Stimulated activated CD8-positive, alpha-beta memory T cell treated with anti-CD3 and anti-CD28 coated beads, Interleukin-15, amount 100 ng/mL, for 4 hours (primary cell): ENCODE results near the gene DHDDS.
"Not testable (repeated sequence)": the region's sequence is repeated elsewhere in the genome, so short reads cannot be mapped to it uniquely, and the experiment has no call there.

ENCODE experiments used
- DNase-seq, 2 donors: peaks; one replicate each; pipeline ENCODE4 v3.0.0-alpha.2; 2020; ENCODE audit warnings: low read depth in 2 of 2

DHDDS gene, protein sequence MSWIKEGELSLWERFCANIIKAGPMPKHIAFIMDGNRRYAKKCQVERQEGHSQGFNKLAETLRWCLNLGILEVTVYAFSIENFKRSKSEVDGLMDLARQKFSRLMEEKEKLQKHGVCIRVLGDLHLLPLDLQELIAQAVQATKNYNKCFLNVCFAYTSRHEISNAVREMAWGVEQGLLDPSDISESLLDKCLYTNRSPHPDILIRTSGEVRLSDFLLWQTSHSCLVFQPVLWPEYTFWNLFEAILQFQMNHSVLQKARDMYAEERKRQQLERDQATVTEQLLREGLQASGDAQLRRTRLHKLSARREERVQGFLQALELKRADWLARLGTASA

DNA sequence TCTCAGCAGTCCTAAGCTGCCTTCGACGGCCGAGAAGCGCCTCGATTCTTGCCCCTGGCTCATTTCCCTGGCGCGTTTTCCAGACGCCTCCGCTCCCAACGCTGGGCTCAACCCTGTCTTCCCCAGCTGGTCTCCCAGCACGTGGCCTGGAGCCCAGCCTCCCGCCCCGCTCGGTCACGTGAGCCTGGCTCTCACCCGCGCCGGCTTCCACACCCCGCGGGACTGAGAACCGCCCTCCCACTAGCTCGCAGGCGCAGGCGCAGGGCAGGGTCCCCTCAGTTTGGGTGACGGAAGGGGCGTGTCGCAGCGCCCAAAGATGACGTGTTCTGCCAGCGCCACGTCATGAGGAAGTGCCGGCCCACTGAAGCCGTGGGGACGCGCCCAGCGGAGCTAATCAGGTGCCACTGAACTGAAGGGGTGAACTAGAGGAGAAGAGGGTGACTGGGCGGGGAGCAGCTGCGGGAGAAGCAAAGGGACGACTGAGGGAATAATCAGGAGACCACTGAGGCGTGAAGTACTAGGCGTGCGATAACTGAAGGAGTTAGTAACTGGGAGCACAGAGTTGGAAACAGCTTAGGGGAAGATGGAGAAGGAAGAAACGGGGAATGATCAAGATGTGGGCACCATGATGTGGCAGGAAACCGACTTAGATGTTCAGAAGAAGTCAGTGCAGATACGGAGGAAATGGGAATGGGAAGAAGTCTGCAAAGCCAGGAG lies at the start of gene DHDDS:
Gene DHDDS (plus strand): TSS at position 343 of the 717 bp plus-strand sequence. CDS start 625 bp downstream, outside the sequence.
- DNase-seq = peak; percentile 97

DNA sequence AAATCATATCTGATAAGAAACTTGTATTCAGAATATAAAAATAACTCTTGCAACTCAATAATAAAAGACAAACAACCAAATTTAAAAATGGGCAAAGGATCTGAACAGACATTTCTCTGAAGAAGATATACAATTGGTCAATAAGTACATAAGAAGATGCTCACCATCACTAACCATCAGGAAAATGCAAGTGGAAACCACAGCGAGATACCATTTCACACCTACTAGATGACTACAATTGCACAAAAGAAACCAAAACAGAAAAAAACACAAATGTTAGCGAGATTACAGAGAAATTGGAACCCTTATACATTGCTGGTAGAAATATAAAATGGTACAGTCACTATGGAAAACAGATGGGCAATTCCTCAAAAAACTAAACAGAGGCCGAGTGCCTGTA lies 48.0 kb upstream of the DHDDS start:
- DNase-seq = no peak

DNA sequence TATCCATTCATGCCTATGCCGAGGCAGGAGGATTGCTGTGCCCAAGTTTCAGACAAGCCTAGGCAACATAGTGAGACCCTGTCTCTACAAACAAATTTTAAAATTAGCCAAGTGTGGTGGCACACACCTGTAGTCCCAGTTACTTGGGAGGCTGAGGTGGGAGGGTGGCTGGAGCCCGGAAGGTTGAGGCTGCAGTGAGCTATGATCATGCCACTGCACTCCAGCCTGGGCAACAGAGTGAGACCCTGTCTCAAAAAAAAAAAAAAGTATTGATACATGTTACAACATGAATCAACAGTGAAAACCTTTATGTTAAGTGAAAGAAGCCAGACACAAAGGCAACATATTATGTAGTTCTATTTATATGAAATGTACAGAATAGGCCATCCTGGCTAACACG lies 47.1 kb upstream of the DHDDS start:
- not testable (repeated sequence) for DNase-seq

DNA sequence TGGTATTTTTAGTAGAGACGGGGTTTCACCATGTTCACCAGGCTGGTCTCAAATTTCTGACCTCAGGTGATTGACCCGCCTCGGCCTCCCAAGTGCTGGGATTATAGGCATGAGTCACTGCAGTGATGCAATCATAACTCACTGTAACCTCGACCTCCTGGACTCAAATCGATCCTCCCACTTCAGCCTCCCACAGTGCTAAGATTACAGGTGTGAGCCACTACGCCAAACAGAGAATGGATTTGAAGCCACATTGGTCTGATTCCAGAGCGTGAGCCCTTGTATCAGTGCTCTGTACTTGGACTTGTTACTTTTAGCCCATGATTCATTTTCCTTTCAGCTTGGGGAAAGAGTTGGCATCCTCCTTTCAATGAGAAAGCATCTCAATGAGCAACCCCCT lies 44.7 kb upstream of the DHDDS start:
- DNase-seq = no peak

DNA sequence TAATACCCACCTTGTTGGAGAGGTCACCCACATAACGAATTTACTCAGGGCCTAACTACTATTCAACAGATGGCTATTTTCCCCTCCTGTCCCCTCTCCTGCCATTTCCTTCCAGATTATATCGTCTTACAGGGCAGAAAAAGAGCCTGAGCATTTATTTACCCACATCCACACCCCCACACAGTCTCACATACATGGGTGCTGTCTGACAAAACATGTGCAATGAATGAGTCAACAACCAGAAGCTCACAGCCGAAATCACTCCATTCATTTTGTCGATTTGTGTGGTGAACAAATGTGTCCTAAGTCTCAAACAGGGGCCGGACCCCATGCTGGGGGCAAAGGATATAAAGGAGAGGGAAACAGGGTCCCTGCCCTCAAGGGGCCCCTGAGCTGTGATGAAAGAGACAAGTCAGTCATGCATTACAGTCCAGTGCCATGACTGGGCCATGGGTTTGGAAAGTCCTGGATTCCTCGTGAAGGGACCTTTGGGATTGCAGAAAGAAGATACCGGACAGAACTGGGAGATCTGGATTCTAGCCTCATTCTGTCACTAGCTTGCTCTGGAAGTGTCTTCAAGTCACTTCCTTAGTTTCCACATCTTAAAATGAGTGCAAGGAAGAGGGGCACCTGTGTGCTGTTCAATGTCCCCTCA lies 43.2 kb upstream of the DHDDS start:
- no peak for DNase-seq

DNA sequence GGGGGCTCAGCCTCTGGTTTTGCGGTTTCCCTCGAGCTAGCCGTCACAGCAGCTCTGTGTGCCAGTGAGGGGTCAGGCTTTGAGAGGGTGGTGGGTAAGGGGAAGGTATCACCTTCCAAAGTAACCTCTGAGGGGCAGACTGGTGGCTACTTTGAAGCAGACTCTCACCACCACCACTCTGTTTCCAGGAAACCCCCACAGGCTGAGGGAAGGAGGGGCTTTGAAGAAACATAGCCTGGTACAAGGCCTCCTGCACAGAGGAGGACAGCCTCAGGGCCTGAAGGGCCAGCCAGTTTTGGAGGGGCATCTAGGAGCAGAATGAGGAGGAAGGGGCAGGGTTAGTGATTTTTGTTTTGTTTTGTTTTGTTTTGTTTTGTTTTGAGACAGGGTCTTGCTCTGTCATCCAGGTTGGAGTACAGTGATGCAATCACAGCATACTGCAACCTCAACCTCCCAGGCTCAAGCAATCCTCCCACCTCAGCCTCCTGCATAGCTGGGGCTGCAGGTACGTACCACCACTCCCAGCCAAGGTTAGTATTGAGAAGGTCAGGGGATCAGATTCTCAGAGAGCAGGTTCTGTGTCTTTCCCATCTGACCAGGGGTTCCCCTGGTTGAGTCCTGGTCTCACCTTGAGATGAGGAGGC lies 42.4 kb upstream of the DHDDS start:
- DNase-seq = no peak

DNA sequence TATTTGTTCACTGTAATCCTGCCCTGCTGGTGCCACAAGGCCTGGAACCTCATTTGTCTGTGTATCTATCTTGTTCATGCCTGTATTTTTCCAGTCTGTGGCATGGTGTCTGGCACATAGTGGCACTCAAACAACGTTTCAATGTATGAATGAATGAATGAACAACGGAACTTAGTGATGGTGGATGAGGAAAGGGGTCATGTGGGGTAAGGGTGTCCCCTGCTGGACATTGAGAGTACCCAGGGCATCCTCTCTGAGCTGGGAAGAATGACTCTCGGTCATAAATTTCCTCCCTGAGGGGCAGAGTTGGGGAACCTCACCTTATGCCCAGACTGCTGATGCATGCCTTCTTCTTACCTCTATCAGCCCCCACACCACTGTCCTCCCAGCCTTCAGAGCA lies 40.7 kb upstream of the DHDDS start:
- DNase-seq = no peak

DNA sequence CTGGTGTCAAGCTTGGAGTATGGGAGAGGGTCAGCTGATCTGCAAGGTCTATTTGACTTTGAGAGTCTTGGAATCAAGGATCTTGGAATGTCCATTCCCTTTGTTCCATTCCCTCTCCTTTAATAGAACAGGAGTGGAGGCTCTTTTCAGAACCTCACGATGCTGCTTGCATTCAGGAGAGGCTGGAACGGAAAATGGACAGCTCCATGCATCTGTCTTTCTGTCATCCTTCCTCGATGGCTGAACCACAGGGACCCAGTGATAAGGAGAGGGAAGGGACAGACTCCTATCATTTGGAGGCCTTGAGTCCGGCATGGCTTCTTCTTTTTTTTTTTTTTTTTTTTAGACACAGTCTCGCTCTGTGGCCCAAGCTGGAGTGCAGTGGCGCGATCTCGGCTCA lies 36.4 kb upstream of the DHDDS start:
- DNase-seq = no peak

DNA sequence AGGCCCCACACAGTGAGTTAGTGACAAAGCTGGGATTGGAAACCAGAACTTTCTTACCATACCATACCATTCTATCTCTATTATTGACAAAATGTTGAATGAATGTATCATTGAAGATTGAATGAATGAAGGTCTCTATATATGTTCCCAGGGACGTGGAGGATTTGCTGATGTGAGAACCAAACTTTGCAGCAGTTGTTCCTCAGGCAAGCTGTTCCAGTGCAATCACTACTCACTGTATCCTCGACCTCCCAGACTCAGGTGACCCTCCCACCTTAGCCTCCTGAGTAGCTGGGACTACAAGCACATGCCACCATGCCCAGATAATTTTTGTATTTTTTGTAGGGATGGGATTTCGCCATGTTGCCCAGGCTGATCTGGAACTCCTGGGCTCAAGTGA lies 33.1 kb upstream of the DHDDS start:
- DNase-seq = no peak

DNA sequence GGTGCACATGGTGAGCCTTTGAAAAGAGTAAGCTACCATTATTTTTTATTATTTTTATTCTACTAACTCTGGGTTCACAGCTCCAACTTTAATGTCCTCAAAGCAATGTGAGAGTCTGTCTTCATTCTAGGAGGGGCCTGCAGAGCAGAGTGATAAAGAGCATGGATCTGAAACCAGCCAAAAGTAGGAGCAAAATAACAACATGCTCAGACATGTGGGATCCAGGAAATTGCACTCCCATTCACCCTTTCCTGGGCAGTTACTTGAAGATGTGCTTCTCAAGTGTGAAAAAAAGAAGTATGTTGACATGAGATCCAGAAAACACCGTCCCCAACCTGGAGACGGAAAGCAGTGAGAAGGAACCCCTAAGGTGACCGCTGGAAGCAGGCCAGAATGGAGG lies 30.2 kb upstream of the DHDDS start:
- DNase-seq = no peak

DNA sequence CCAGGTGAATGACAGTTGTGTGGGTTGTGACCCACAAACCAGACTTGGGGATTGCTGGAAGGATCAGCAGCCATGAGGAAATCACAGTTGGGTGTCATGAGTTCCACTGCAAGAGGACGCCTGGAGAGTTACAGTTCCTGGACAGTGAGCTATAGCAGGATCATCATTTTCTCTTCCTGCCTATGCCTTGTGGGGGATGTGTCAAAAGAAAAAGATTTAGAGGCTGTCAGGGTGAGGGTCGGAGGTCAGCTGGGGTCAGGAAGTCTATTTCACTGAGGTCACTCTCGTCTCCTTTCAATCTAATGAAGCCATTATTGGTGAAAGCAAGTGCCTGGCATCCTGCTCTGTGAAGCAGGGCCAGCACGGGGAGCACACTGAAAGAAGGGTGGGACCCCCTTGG lies 28.5 kb upstream of the DHDDS start:
- DNase-seq = no peak

DNA sequence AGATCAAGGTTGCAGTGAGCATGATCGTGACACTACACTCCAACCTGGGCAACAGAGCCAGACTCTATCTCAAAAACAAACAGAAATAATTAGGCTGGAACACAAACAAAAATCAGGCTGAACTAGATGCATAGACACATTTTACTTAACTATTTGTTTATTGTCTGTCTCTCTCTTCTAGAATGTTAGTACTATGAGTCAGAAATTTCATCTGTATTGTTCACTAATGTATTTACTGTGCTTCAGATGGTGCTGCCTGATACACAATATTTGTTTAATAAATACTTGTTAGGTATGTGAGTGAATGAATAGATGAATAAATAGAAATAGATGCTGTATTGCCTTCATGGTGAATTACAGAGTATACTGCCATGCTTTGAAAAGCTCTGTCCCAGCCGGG lies 27.5 kb upstream of the DHDDS start:
- DNase-seq = no peak

DNA sequence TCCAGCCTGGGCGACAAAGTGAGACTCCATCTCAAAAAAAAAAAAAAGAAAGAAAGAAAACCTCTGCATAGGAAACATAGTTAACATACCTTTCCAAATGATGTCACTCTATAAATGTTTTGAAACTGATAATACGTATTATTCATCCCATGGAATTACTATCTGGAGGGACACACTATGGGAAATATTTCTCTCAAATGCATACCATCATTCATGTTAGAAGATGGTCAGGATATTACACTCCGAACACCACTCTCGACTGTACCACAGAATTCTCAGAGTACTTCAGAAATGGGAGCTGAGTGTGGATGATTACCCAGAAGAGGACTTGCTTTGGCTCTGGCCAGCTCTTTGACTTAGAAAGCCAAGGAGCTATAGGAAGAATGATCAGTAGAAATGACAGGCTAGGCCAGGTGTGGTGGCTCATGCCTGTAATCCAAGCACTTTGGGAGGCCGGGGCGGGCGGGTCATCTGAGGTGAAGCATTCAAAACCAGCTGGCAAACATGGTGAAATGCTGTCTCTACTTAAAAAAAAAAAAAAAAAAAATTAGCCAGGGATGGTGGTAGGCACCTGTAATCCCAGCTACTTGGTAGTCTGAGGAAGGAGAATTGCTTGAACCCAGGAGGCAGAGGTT lies 26.7 kb upstream of the DHDDS start:
- DNase-seq = no peak

DNA sequence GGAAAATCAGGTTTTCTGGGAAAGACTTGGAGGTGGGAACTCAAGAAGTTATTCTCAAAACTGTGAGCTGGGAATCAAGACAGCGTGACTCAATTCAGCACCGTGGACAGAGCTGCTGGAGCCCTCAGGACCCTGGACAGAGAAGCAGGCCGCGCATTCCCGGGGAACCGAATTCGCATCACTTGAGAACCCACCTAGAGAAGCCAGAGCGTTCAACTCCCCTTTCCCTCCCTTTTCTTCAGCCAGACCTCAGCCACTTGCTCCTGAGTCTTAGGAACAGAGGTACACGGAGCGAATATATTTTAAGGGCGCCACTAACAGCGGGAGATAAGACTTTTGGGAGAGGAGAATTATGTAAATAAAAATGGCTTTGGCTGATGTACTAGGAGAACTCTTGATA lies 23.5 kb upstream of the DHDDS start:
- DNase-seq = peak; percentile 38 to 57

DNA sequence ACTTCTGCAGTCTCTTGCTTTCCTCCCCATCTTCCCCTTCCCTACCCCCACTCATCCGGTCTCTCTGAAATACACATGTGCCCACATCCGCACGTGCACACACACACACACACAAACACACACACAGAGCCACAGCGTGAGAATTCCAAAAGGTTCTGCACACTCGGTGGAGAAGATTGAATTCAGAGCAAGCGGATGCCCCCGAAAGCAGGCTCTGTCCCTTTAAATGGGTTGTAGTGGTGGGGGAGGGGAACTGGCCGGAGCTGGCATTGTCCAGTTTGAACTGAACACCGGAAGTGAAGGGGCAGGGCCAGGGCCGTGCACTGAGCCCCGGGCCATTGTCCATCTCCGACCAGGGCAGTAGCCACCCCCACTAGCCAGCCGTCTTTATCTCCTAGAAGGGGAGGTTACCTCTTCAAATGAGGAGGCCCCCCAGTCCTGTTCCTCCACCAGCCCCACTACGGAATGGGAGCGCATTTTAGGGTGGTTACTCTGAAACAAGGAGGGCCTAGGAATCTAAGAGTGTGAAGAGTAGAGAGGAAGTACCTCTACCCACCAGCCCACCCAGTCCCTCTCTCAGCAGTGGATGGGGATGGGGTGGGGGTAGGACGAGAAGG lies 22.8 kb upstream of the DHDDS start:
- no peak for DNase-seq

DNA sequence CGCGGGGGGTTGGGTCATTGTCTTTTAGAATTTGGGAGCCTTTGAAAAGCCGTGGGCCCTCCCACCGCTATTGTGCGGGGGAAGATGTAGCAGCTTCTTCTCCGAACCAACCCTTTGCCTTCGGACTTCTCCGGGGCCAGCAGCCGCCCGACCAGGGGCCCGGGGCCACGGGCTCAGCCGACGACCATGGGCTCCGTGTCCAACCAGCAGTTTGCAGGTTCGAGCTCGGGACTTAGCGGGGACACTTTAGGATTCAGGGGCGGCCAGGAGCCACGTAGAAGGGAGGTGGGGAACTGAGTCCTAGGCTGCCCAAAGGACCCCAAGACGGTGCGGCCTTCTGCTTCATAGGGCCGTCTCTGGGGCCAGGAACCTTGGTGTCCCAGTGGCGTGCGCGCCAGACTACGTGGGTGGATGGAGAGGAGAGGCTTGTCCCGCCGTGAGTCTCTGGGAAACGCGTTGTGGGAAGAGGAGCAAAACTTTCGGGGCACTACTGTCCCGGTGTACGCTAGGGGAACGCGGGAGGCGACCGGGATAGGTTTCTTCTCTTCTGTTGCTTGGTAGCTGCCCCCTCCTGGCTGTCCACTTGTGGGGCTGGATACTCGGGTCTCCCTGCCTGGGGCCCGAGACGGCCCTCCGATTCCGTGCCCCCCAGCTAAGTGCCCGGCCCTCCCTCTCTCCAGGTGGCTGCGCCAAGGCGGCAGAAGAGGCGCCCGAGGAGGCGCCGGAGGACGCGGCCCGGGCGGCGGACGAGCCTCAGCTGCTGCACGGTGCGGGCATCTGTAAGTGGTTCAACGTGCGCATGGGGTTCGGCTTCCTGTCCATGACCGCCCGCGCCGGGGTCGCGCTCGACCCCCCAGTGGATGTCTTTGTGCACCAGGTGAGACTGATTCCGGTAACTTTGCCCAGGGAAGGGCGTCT lies 21.2 kb upstream of the DHDDS start, which contains the start of gene LIN28A:
Gene LIN28A (plus strand): TSS at position 112 of the 918 bp plus-strand sequence. CDS start 75 bp downstream, at position 187.
- DNase-seq = no peak

DNA sequence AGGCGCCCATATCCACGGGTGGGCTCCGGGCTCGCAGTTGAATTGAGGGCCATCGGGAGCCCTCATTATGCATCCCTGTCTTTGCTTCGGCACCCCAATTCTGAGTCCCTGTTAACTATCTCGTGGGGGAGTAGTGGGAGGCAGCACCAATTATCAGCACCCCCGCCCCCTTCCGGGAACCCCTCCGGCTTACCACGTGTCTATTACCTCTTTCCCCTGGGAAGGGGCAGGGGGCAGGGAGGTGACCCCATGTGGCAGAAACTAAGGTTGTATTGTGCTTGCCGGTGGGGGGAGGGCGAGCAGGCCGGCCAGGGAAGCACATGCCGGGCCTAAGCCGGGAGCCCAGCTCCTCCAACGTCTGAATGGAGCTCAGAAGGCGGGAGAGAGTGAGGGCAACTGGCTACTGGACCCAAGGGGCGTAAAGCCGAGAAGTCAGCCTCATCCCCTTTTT lies 20.5 kb upstream of the DHDDS start:
- no peak for DNase-seq

DNA sequence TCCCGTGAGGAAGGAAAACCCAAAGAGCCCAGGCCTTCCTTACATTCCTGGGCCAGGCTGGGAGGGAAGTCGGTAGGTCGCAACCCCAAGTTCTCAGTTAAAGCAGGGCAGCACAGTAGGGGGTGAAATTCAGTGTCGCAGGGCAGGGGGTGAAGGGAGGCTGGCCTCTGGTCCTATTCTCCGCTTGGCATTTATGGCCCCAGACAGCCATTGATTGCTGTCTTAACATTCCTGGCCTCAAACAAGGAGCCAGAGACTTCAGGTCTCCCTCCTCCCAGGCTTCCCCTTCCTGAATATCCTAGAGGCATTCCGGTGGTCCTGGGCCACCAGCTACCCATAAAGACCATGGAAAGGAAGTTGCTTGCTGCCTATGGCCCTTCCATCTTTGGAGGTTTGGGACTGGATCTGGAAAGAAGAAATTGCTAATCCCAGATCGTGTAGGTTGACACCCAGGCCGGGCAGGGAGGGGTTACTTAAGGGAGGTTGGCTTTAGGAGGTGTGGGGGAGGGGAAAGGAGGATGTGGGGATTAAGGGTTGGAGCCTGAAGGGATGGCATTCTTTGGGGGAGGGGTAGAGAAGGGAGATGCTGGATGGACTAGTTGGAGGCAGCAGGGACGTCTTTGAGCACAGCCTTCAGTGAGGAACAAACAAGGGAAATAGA lies 19.8 kb upstream of the DHDDS start:
- no peak for DNase-seq

DNA sequence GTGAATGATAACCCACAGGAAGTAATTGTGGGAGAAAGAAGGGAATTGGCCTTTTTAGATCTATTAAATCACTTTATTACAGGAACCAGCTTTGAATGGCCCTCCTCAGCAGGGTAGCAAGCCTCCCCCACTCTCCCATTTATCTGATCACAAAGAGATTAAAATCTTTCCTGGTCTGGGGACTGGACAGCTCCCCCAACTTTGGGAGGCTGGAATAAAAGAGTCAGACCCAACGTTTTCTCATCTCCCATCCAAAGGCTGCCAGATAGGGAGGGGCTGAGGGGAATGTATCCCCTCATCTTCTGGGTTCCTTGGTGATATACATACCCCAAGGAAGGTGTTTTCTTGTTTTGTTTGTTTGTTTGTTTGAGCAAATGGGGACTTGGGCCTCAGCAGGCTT lies 19.1 kb upstream of the DHDDS start:
- DNase-seq = no peak
